ENCODE data around the gene DGLUCY. TPM values are rescaled to one million over a fixed set of nuclear protein-coding genes. Genes with fewer than 3 reads are reported as not detected.
A peak's percentile ranks its signal among the peaks of the same experiment; 100 is the strongest.
"Not testable (repeated sequence)": the region's sequence is repeated elsewhere in the genome, so short reads cannot be mapped to it uniquely, and the experiment has no call there.

The DGLUCY gene
- total RNA-seq, 1 donor, result 45.6 TPM

DNA sequence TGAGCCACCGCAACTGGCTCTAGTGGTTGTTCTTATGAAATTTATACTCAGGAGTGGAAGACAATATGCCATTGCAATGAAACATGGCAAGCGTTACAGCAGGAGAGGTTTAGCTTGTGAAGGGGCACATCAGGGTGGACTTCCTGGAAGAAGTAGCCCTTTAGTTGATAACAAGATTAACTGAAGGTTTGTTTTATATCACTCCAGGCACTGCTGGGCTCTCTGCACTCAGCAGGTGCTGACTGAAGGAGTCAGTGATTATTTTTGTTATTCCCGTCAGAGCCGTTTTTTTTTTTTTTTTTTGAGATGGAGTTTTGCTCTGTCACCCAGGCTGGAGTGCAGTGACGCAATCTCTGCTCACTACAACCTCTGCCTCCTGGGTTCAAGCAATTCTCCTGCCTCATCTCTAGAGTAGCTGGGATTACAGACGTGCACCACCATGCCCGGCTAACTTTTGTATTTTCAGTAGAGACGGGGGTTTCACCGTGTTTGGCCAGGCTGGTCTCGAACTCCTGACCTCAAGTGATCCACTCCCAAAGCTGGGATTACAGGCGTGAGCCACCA lies 148.2 kb downstream of the DGLUCY start:
- H3K27ac ChIP-seq (ENCODE audit: low read depth, low read length), result no peak overlapping the region
- DNase-seq (ENCODE audit: insufficient read length, low spot score, missing footprints), result no peak
- no peaks in the 10 kb centered on the region for H3K4me1 ChIP-seq (ENCODE audit: insufficient read depth, low read length)
- H3K9me3 ChIP-seq (ENCODE audit: low read depth, low read length), result no peaks in the 10 kb centered on the region
- H3K36me3 ChIP-seq (ENCODE audit: insufficient read depth, low read length), result no peaks in the 10 kb centered on the region
- H3K79me2 ChIP-seq (ENCODE audit: insufficient read depth, low read length), result no peaks in the 10 kb centered on the region
- no peaks in the 10 kb centered on the region for H3K27me3 ChIP-seq (ENCODE audit: insufficient read depth, low read length)
- H3K4me3 ChIP-seq (ENCODE audit: insufficient read depth, low read length), result no peak overlapping the region
- TF ChIP-seq, protein P1, sequence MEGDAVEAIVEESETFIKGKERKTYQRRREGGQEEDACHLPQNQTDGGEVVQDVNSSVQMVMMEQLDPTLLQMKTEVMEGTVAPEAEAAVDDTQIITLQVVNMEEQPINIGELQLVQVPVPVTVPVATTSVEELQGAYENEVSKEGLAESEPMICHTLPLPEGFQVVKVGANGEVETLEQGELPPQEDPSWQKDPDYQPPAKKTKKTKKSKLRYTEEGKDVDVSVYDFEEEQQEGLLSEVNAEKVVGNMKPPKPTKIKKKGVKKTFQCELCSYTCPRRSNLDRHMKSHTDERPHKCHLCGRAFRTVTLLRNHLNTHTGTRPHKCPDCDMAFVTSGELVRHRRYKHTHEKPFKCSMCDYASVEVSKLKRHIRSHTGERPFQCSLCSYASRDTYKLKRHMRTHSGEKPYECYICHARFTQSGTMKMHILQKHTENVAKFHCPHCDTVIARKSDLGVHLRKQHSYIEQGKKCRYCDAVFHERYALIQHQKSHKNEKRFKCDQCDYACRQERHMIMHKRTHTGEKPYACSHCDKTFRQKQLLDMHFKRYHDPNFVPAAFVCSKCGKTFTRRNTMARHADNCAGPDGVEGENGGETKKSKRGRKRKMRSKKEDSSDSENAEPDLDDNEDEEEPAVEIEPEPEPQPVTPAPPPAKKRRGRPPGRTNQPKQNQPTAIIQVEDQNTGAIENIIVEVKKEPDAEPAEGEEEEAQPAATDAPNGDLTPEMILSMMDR (IDR thresholded peaks at IDR 0.05; ENCODE audit: extremely low read depth, low read depth, low read length), result no peak
- no peak overlapping the region for H2AFZ ChIP-seq (ENCODE audit: low read length)
- H3K4me2 ChIP-seq (ENCODE audit: insufficient read depth, low read length), result no peak overlapping the region
- H4K20me1 ChIP-seq (ENCODE audit: insufficient read depth, low read length), result no peaks in the 10 kb centered on the region

DNA sequence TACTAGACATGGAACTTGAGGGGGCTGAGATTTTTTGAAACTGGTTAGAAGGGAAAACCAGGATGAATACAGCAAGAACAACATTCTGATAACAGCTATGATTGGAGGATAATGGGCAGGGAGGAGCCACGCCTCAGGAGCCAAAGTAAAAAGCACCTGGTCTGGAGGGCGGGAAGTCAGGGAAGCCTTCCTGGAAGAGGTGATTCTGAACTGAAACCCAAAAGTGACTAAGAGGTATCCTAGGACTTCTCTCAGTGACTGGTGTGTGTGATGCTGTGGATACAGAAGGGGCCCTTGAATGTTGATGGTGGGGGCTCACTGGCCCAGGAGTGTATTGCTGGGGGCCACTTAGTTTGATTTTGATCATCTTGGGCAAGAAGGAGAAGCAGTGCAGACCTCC lies 149.5 kb downstream of the DGLUCY start:
- H3K4me1 ChIP-seq (ENCODE audit: insufficient read depth, low read length), result no peaks in the 10 kb centered on the region
- H3K9me3 ChIP-seq (ENCODE audit: low read depth, low read length), result no peaks in the 10 kb centered on the region
- H3K27ac ChIP-seq (ENCODE audit: low read depth, low read length), result no peak overlapping the region
- H4K20me1 ChIP-seq (ENCODE audit: insufficient read depth, low read length), result no peaks in the 10 kb centered on the region
- H3K4me3 ChIP-seq (ENCODE audit: insufficient read depth, low read length), result no peak overlapping the region
- H2AFZ ChIP-seq (ENCODE audit: low read length), result no peak overlapping the region
- no peaks in the 10 kb centered on the region for H3K79me2 ChIP-seq (ENCODE audit: insufficient read depth, low read length)
- H3K36me3 ChIP-seq (ENCODE audit: insufficient read depth, low read length), result no peaks in the 10 kb centered on the region
- TF ChIP-seq, protein P1 (IDR thresholded peaks at IDR 0.05; ENCODE audit: extremely low read depth, low read depth, low read length), result no peak
- DNase-seq (ENCODE audit: insufficient read length, low spot score, missing footprints), result no peak
- H3K4me2 ChIP-seq (ENCODE audit: insufficient read depth, low read length), result no peak overlapping the region
- no peaks in the 10 kb centered on the region for H3K27me3 ChIP-seq (ENCODE audit: insufficient read depth, low read length)

DNA sequence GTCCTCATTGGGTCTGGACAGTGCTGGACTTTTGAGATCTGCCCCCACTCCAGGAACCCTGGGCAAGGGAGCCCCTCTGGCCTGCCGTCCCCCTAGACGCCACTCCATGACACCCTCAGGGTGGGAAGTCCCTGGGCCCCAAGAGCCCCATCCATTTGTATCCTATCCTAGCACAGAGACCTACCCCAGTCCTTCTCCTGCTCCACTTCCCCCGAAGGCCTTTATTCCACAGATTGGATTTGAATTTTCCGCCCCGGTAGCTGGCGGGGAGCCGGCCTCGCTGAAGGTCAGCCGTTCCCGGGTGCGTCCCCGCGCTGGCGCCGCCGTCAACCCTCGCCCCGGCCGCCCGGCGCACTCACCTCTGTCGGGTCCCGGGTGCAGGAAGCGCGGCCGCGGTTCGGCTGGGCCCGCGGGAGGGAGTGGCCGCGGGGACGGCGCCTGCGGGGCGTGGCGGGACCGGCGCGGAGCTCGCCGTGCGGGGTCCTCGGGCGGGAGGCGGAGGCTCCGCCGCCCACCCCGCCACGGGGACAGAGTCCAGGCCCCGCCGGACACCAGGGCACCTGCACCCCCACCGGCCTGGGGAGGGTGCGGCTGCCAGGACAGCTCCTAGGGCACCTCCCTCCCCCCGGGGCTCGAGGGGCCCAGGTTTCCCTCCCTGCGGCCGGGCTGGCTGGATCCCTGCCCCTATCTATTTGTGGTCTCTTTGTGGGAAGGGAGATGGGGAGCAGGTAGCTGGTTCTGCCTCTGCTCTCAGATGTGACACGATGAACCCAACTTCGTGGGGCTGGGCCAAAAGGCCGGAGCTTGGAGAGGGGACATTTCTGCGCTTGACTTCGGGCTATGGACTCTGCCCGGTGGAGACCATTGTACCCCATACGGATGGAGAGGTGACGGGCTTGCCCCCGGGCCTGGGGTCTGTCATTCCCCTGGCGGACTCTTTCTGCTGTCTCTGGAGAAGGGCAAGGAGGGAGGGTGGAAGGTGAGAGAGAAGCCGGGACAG lies 150.6 kb downstream of the DGLUCY start:
- peak; percentile 78 for DNase-seq (ENCODE audit: insufficient read length, low spot score, missing footprints)
- Histone ChIP-seq H4K20me1 (ENCODE audit: insufficient read depth, low read length) (no peaks in the 10 kb centered on the region), H3K27ac (ENCODE audit: low read depth, low read length) (no peak overlapping the region), H3K79me2 (ENCODE audit: insufficient read depth, low read length) (no peaks in the 10 kb centered on the region), H3K36me3 (ENCODE audit: insufficient read depth, low read length) (no peaks in the 10 kb centered on the region), H2AFZ (ENCODE audit: low read length) (peak overlapping the region; percentile 78), H3K4me3 (ENCODE audit: insufficient read depth, low read length) (peak overlapping the region; percentile 68), H3K27me3 (ENCODE audit: insufficient read depth, low read length) (no peaks in the 10 kb centered on the region), H3K4me1 (ENCODE audit: insufficient read depth, low read length) (peaks cover under 1% of the 10 kb centered on the region), H3K9me3 (ENCODE audit: low read depth, low read length) (no peaks in the 10 kb centered on the region), H3K4me2 (ENCODE audit: insufficient read depth, low read length) (peak overlapping the region; percentile 79)
- TF ChIP-seq, protein P1 (IDR thresholded peaks at IDR 0.05; ENCODE audit: extremely low read depth, low read depth, low read length), result no peak

DNA sequence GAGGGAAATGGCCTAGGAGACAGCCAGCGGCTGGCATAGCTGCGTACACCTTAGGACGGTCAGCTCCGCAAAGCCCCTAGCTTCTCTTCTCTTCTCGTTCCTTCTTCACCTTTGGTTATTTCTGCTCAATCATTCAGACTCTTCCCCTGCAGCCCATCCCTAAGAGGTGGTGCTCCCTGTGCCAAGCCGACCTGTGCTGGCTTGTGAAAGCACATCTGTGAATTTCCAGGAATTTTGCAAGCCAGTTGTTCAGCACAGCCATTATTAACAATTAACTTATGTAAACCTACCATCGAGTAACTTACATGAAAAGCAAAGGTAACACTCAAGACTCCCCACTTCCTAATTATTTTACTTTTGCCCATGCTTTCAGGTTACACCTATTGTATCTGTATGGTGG lies 151.5 kb downstream of the DGLUCY start:
- Histone ChIP-seq H4K20me1 (ENCODE audit: insufficient read depth, low read length) (no peaks in the 10 kb centered on the region), H3K4me3 (ENCODE audit: insufficient read depth, low read length) (no peak overlapping the region), H2AFZ (ENCODE audit: low read length) (no peak overlapping the region), H3K79me2 (ENCODE audit: insufficient read depth, low read length) (no peaks in the 10 kb centered on the region), H3K27ac (ENCODE audit: low read depth, low read length) (no peak overlapping the region), H3K4me1 (ENCODE audit: insufficient read depth, low read length) (peaks cover 5% of the 10 kb centered on the region), H3K27me3 (ENCODE audit: insufficient read depth, low read length) (no peaks in the 10 kb centered on the region), H3K36me3 (ENCODE audit: insufficient read depth, low read length) (no peaks in the 10 kb centered on the region), H3K4me2 (ENCODE audit: insufficient read depth, low read length) (no peak overlapping the region), H3K9me3 (ENCODE audit: low read depth, low read length) (no peaks in the 10 kb centered on the region)
- no peak for DNase-seq (ENCODE audit: insufficient read length, low spot score, missing footprints)
- TF ChIP-seq, protein P1 (IDR thresholded peaks at IDR 0.05; ENCODE audit: extremely low read depth, low read depth, low read length), result no peak

DNA sequence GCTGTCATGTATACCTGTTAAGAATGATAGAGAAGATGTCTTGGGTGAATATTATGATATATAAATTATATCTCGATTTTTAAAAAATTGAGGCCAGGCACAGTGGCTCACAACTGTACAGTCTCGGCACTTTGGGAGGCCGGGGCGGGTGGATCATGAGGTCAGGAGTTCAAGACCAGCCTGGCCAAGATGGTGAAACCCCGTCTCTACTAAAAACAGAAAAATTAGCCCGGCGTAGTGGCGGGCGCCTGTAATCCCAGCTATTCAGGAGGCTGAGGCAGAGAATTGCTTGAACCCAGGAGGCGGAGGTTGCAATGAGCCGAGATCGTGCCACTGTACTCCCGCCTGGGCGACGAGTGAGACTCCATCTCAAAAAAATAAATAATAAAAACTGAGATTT lies 152.4 kb downstream of the DGLUCY start:
- not testable (repeated sequence) for H3K4me1 ChIP-seq (ENCODE audit: insufficient read depth, low read length); H3K4me2 ChIP-seq (ENCODE audit: insufficient read depth, low read length); H3K27me3 ChIP-seq (ENCODE audit: insufficient read depth, low read length); H2AFZ ChIP-seq (ENCODE audit: low read length); H4K20me1 ChIP-seq (ENCODE audit: insufficient read depth, low read length); H3K79me2 ChIP-seq (ENCODE audit: insufficient read depth, low read length); H3K4me3 ChIP-seq (ENCODE audit: insufficient read depth, low read length); DNase-seq (ENCODE audit: insufficient read length, low spot score, missing footprints); H3K9me3 ChIP-seq (ENCODE audit: low read depth, low read length); H3K36me3 ChIP-seq (ENCODE audit: insufficient read depth, low read length); H3K27ac ChIP-seq (ENCODE audit: low read depth, low read length)

Measured in osteoblast (primary cell).